SH-SY5Y (cell line): ENCODE data around the gene CCDC192.

Experiments used
- GATA2 ChIP-seq: IDR thresholded peaks from 2 replicates; pipeline ENCODE4 v1.6.1; 2011; ENCODE audit warnings: mild to moderate bottlenecking, low read depth, low read length
- GATA3 ChIP-seq: IDR thresholded peaks from 2 replicates; pipeline ENCODE4 v1.6.1; 2011; ENCODE audit warnings: low read depth, mild to moderate bottlenecking, low read length, moderate library complexity

CCDC192 gene

DNA sequence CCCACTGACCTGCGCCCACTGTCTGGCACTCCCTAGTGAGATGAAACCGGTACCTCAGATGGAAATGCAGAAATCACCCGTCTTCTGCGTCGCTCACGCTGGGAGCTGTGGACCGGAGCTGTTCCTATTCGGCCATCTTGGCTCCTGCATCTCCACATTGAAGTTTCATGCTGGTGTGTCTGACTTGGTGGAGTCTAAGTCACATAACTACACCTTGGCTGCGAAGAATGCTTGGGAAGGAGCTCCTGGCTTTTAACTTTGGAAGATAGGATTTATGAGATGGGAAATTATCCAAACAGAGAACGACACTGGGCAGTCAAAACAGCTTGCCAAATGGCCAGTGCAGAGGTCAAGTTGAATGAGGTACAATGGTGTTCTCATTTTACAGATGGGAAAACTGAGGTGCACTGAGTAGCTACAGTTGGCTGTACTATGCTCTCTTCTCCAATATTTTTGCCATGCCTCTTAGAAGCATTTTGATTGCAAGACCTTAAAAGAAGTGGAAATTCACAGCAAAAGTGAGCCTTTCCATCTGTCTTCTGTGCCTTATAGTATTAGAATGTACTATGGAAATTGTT, 36.7 kb downstream of the CCDC192 start:
- no peak for TF ChIP-seq GATA2
- TF ChIP-seq GATA3: no peak

DNA sequence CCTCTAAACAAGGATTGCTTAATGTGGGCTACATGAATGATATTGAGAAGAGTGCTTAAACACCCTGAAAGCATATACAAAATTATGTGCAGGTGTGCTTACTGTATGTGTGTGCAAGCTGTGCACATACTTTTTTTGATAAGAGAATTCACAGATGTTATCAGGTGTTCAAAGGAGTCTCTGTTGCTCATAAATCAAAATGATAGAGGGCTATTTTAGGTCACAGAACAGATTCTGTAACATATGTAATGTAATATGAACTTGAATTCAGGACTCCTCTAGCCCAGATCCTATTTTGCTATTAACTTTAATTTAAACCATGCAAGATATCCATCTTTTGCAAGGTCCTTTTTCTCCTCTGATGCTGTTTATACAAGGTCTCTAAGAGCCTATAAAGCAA, 38.2 kb downstream of the CCDC192 start:
- TF ChIP-seq GATA3 (no peak), GATA2 (no peak)

- TF ChIP-seq GATA3: no peak
- no peak for TF ChIP-seq GATA2
Observed at GRCh38 chr5:127744241-127744640, 41.0 kb downstream of the CCDC192 start.

DNA sequence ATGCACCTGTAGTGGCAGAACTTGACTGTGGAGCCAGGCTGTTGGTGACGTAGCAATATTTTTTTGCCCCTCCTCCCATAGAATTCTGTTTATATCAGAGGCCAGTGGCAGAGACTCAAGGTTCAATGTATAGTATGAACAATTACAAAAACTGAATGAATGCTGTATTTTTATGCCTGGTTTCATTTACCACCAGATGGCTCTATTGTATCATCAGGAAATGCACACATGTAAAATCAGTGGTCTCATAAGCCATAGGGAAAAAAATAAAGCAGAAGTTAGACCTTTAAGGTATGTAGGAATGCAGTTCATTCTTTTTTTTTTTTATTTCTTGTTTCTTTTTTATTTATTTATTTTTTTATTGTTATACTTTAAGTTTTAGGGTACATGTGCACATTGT, 43.6 kb downstream of the CCDC192 start:
- no peak for TF ChIP-seq GATA2
- no peak for TF ChIP-seq GATA3

GRCh38 chr5:127754259-127754658, 51.1 kb downstream of the CCDC192 start:
- TF ChIP-seq GATA2 (no peak), GATA3 (no peak)

DNA sequence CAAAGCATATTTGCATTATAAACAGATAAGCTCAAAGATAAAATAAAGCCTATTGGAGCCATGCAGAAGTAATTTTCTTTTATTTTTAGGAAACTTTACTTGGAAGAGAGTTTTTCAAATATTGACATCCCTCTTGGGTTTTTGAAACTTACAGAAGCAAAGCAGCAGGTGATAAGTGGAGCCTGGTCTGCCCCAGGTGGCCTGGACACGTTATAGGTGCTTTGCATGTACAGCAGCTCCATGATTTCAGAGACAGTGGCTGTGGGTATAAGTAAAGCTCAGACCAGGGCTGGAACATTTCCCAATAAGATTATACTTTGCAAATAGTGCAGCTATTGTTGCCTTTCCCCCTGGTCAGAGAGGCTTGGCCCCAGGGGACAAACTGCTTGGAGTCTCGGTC, 51.5 kb downstream of the CCDC192 start:
- TF ChIP-seq GATA2 (no peak), GATA3 (no peak)

- TF ChIP-seq GATA2 (no peak), GATA3 (no peak)
Observed at GRCh38 chr5:127757576-127757975, 54.4 kb downstream of the CCDC192 start.

DNA sequence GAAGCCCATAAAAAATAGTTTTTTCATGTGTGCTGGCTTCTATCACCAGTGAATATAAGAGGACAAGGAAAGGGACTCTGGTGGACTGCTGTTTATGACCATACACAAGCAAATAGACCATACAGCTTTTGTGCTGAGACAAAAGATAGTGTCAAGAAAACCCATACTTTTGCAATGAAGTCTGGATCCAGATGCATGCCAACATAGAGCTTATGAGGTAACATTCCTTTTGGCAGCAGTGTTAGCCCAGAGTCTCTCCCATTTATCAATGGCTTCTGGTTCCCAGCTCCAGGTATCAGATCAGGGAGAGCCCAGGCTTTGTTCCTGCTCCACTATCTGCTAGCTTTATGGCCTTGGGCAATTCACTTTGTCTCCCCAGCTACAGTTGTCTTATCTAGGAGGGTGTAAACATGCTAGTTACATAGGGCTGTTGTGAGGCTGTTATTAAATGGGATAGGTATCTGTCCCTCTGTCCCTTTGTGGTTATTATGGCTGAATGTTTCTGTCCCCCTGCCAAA, 55.6 kb downstream of the CCDC192 start:
- TF ChIP-seq GATA3 (no peak), GATA2 (no peak)

DNA sequence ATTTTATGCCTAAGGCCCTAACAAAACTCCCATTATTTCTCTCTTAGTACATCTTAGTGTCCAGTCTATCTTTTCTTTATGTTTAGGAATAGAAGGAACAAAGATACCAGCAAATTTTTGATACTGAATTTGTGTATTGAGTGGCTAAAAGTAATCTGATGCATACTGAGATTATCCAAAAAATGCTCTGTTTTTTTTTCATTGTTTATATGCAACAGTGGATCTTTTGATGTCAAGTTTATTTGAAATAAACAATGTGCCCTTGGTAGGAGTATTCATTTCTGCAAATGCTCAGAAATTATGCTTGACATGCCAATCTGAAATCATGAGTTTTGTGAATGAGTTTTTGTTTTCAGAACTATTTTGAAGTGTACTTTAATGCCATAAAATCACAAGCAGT, 58.7 kb downstream of the CCDC192 start:
- no peak for TF ChIP-seq GATA3
- no peak for TF ChIP-seq GATA2

DNA sequence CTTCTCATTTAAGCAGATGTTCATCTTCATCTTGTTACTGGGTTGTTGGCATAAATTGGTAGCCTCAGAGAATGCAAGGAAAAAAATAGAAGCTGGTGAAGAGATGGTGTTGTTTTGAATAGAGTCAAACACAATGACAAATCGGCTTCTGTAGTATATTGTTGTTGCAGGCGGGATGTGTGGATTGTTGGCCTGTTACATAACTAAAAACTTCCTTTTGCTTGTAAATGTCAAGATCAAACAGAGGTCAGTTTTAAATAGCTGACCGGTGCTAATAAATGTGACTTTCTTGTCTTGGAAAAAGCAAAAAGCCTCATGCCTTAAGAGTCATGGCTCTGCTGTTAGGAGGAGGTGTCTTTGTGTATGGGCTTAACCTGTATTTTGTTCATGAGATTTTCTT, 59.2 kb downstream of the CCDC192 start:
- TF ChIP-seq GATA2 (no peak), GATA3 (no peak)

DNA sequence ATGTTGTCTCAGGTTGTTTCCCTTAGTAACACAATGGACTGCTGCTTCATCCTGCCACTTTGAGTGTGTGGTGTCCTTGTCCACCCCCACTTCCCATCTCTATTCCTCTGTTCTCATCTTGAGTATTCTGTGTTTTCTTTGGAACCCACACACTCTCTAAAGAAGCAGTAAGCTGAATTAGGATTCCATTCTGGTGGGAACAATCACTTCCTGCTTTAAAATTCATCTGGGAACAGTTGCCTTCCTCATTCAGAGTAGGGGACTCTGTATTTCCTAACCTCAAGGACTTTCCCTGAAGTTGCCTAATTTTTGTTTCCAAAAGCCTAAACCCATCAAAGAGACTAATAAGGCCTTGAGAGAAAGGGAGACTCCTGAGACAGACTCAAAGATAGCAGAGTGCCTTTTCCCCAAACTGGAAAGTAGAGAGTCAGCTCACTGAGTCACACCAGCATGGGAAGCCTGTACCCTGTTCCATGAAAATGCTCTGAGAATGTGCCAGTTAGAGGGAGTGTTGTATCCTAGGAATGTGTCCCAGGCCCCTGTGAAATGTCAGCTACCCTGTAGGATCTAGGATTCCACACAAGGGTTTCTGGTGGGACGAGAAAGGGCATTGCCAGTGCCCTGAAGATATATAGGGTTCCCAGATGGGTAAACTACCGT, 63.6 kb downstream of the CCDC192 start:
- TF ChIP-seq GATA2 (no peak), GATA3 (no peak)

DNA sequence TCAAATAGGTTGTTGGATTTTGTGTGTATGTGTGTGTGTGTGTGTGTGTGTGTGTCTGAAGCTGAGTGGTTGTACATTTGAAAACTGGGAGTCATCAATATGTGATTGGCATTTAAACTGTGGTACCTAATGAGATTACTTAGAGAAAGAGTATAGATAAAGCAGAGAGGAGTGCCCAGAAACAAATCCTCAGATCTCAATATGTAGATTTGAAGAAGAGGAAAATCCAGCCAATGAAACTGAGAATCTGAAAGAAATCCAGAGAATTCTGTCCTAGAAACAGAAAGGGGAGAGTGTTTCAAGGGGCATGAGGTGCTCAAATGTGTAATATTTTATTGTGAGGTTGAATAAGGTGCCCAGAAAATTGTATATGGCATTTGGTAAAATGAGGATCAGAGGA, 66.2 kb downstream of the CCDC192 start:
- TF ChIP-seq GATA3: no peak

DNA sequence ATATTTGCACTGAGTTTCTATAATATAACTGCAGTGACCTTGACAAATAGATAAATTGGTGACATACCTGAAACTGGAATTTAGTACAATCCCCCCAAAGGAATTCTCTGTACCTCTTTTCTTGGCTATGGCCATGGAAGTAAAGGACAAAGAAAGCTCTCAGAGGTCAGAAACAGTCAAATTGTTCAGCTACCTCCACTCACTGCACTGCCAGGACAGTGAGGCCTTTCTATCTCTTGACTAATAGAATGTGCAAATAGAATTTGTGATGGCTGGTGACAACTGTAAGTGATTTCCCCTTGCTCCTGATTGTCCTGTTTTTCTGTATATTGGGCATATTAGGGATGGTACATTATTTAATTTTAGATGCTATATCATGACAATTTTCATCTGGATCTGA, 67.1 kb downstream of the CCDC192 start:
- TF ChIP-seq GATA3 (no peak), GATA2 (no peak)

DNA sequence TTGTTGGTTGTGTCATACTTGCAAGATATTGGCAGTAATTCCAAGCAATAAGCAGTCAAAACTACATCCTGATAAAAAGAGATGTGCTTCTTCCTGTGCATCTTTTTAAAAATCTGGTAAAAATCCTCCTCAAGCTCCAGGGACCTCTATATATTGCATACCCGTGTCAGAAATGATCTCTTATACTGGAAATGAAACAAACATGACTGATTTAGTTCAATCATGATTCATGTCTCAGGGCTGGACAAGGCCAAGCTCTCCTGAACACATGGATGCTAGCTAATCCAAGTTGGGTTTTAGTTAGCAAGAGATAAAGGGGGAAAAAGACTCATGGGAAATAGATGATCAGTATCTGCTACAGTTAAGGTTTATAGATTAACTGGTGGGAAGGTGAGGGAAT, 69.3 kb downstream of the CCDC192 start:
- TF ChIP-seq GATA3: no peak
- no peak for TF ChIP-seq GATA2

GRCh38 chr5:127774221-127774620, 71.0 kb downstream of the CCDC192 start:
- no peak for TF ChIP-seq GATA3
- no peak for TF ChIP-seq GATA2

GRCh38 chr5:127776477-127776876, 73.3 kb downstream of the CCDC192 start:
- no peak for TF ChIP-seq GATA2
- no peak for TF ChIP-seq GATA3

DNA sequence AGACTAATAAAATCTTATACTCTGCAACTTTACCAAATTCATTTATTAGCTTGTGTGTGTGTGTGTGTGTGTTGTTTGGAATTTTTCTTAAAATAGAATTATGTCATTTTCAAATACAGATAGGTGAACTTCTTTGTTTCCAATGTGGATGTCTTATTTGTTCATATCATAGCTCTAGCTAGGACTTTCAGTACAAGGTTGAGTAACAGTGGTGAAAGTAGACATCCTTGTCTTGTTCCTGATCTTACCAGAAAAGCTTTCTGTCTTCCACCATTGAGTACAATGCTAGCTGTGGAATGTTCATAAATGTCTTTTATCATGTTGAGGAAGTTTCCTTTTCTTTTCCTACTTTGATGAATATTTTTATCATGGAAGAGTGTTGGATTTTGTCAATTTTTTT, 74.8 kb downstream of the CCDC192 start:
- no peak for TF ChIP-seq GATA3
